Eye (tissue), 1 donor: Measurements from ENCODE around the gene MTHFSD.

Source experiments
- DNase-seq: peaks from one replicate; pipeline ENCODE4 v3.0.0-alpha.2; 2015

The MTHFSD gene

DNA sequence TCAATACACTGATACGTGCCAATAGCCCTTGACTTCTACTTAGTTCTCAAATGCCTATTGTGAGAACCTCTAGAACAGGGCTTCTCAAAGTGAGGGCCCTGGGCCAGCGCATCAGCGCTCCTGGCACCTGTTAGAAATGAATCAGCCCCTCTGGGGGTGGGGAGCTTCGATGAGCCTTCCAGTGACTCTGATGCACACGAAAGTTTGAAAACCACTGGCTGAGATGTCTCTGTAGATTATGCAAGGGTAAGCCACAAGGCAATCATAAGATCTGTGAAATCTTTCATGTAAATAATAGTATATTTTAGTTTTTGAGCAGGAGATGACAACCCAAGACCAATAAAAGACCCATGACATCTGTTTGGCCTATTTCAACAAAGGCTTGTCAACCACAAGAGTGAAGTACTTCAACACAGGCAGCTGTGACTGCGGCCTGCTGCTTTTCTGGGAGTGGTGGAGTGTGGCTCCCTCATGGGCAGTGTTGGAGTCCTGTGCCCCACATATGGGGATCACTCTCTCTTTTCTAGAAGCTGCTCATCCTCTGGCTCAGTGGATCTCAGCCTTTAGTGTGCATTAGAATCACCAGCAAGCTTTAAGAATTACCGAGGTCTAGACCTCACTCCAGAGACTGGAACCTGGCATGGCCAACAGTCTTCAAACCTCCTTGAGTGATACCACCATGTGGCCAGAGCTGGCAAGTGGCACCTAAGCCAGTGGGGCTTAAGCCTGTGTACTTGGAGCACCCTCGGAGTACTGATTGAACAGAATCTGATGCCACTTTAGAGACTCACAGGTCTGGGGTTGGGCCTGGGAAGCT is 5.8 kb downstream of the MTHFSD start:
- DNase-seq = no peak

DNA sequence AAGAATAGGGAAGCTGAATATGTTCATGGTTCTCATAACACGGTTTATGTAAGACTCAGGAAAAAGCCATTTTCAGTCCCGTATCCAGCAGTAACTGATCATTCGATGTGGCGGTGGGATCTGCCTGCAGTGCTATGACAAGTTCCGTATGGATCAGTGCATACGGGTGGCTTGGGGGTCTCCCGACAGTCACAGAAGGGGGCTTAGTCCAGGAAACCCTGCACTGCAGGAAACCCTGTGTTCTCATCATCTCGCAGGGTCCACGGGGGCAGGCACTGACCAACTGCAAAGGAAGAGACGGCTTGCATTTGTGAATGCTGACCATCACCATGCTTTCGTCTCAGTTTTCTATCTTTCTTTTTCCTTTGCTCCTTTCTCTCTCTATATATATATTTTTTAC is 7.7 kb downstream of the MTHFSD start:
- no peak for DNase-seq

DNA sequence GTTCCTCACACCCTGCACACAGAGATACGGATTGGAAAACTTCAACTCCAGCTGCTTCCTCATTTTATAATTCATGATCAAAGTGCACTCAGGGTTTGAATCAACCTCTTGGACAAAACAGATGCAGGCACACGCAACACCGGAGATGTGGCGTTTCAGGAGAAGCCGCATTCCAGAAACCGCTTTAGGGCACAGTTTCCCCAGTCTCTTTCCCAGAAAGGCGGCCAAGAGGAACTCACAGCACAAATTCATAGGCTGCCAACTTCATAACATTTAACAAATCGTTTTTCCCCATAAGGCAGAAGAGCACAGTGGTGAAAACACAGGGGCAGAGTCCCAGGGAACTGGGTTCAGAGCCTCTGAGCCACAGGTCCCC is 8.4 kb downstream of the MTHFSD start:
- no peak for DNase-seq

DNA sequence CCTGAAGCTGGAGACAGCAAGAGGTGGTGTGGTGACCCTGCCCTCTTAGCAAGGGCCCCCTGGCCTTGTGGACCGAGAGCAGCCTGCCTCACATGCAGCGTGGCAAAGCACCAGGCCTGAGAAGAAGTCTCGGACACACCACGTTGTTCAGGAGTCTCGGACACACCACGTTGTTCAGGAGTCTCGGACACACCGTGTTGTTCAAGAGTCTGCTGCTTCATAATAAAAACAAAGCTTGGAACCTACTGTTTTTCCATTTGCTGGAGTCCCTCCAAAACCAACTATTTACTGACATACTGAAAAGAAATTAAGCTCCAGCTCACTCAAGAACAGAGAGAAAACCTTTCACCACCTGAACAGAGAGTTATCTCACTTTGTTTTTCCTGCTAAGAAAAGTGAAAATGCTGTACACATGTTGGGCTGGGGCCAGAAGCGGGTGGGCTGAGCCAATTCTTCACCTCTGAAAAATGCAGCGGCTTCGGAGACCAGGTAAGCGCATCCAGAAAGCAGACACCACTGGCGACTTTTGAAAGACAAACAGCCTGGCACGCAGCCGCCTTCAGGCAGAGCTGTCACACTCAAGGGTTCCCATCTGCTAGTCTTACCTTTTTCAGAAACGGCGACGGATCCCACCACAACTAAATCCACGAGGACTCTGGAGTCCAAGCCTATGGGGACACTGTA is 8.9 kb downstream of the MTHFSD start:
- DNase-seq = no peak

DNA sequence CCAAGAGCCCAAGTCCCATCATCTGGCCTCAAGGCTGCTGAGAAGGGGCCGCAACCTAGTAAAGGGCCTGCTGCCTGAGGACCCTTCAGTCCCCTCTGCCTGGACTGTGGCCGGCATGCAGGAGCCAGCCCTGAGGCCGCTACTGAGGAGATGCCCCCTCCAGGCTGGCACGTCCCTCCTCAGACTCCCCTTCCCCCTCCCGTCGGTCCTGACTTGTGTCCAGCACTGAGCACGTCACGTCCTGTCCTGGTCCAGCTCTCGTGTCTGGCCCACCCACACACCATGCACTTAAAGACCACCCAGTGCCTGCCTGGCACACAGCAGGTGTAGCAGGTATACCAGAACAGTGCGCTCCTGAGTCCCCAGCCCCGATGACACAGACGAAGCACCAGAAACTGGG is 9.6 kb downstream of the MTHFSD start:
- no peak for DNase-seq

DNA sequence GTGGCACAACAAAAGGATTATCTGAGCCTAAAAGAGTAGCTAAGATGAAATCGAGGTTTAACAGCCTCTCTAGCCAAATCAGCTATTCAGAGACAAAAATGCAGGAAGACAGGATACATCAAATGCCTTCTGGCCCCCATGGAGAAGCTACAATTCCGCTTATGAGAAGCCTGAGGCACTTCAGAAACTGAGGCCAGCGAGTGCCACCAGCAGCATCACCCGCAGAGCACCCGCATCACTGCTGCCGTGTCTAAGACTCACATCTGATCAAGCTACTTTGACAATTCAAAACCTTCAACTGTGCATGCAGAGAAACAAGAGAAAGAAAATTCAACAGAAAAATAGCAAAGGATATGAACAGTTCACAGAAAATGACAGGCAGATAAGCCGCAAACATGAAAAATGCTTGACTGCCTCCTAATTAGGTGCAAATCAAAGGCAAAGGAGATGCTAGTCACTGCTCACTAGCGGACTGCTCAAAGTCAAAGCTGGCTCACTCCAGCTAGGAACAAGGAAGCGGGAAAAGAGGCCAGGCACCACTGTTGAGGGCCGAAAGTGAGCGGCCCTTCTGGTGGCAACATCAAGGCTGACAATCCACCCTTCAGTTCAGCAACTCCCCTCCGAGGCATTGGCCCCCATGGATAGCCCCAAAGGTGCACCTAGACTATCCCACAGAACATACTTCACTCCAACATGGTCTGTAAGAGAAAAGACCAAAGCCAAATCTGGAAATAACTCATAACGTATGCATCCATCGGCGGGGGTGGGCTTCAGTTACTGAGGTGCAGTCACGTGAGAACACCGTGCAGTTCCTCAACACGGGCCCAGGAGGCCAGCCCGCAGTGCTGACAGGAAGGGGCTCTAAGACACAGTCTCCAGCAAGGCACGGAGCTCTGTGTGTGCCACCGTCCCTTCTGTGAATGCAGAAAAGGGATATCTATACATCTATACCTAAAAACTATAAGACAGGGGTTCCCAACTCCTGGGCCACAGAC is 12.0 kb downstream of the MTHFSD start:
- peak; percentile 57 for DNase-seq

DNA sequence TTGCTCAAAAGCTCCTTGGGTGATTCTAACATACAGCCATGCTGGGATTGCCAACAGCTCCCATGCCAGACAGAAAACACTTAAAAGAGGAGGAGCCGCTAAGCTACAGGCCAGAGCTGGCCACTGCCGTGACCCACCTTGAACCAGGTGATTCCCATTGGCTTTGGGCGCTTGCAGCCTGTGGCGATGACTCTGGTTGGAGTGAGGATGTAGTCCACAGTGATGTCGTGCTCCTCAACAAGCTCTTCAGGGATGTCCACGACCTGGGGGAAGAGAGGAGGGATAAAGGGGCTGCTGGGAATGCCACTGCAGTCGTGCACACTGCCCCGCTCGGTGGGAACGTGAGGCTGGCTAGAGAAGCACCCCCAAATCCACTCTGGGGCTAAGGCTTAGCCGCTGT is 13.5 kb downstream of the MTHFSD start:
- no peak for DNase-seq

DNA sequence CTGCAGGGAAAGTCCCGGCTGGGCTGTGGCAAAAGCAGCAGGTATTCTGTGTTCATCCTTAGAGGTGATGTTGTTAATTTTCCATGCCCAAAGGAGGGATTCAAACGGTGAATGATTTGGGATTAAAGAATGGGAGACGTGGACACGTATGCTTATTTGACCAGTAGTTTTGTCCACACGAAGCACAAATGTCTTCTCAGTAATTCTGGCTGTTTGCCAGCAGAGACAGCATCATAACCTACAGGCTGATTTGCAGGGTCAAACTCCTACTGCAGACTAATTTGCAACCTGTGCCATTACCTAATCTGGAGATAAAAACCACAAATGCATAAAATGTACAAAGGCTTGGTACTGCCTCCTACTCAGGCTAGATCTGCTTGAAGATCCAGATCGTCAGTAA is 14.1 kb downstream of the MTHFSD start:
- DNase-seq = no peak

DNA sequence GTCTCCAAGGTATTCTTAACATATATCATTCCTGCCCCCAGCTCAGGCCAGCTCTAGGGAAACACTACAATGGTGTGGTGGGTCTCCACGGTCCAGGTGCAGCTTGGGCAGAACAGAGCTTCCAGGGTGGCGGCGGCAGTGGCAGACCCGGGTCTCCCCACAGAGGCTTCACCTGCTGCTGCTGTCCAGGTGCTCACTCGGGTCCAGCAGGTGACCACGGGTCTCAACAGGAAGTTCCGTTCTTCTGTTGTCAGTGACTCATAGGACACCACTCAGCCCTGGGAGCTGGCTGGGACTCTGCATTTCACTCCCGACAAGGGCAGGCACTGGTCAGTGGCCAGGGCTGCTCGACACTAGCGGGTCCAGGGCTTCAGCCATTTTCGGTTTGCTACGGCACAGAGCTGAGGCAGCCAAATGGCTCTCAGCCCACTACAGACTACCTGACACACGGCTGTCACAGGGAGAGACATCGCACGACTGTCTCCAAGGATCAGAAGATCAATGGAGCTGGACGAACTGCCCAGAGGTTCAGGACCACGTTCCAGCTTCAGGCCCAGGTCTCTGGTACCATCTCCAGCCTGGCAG is 16.7 kb downstream of the MTHFSD start:
- DNase-seq = no peak

DNA sequence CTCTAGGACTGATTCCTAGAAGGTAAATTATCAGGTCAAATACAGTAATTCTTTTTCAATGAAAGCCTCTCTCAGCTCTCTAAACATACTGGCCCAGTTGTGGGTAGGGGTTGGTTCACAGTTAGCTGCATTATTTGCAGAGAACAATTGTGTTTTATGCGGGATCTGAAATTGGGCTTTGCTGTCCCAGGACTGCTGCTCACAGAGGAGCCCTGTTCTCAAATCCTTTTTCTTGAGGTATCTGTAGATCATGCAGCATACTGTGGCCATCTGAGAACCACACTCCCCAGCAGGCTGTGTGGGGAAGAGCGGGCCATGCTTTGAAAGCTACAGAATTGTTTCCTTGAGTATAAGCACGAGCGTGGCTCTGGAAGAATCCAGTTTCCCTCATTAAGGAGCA is 17.5 kb downstream of the MTHFSD start:
- DNase-seq = no peak

DNA sequence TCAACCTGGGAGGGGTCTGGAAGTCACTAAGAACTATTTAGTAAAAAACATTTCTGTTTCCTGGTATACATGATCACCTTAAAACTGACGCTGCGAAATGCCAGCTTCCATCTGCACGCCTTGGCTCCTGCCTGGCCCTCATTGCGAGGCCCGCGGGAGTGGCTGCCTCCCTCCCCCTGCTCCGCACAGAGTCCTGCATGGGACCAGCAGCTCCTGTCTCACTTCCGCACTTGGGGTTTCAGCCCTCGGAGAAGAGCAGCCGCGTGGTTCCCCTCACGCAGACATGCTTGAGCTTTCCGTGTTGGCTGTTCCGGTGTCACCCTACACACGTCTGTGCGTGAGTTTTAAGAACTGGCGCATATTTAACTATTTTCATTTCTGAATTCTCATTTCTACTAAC is 18.4 kb downstream of the MTHFSD start:
- DNase-seq = no peak

DNA sequence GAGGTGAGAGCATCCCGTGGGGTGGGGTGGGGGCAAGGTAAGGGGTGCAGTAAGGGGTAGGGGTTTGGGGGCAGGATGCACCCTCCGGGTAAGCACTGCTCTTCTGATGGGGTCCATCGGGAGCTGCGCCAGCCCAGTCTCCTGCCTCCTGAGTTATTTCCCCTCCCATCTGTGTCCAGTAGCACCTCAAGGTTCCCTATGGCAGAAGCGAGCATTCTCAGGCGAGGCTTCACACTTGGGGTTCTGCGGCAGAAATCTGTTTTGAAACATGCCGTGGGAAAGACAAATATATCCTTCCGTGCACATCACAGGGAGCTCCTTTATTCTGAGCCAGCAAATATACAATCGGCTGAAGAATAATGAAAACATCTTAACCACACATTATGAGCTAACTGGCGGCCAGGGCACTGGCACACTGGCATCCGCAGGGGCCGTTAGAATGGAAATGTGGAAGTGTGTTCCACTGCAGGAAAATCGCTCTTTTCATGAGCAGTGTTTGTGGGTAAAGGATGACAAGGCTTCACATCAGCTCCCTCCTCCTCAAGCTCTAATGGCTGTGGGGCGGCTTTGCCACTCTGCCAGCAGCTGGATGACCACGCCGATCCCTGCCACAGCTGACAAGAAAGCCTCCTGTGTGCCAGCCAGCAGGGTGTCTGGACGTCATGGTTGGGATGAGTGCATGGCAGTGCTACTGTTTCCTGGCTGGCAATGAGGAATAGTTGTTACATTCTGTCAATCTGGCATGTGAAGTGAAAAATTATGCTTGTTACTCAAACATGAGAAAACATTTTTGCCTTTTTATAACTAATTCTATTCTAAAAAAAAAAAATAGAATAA is 20.0 kb downstream of the MTHFSD start:
- no peak for DNase-seq

DNA sequence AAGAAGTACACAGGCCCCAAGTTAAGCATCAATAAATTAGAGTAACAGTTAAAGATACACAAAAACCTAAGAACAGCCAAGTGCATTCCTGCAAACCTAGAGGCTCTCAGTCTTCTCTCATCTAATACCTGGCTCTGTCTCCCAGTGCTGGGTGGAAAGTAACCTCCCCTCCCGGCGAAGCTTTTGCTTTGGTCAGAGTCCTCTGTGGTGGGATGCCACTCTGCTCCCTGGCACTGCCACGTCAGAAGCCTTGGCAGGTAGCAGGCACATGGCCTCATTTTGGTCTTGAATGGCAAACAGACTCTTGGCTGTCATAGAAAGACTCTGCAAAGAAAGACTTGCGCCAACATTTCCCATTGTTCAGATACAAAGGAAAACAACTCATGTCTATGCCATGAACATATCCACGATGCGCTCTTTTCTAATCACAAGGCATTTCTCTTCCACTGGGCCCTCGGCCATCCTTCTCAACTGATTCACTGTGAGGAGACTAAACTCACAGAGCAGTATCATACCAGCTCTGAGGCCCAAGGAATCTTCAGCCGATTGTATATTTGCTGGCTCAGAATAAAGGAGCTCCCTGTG is 21.2 kb downstream of the MTHFSD start:
- DNase-seq = no peak

DNA sequence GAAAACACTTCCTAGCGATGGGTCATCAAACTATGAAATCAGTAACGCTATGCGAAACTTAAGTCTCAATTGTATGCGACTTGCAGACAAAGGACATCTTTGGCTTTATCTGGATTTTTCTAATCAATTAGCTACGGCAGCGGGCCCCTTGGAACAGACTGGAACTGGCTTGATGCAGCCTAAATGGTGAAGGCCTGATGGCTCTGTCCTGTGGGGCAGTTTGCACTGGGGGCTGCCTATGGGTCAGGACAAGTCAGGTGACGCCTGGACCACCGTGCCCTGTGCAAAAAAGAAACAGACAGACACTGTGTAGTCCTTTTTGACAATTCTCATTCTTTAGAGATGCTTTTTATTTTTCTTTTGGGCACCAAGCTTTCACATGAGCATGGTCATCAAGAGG is 22.0 kb downstream of the MTHFSD start:
- DNase-seq = no peak

DNA sequence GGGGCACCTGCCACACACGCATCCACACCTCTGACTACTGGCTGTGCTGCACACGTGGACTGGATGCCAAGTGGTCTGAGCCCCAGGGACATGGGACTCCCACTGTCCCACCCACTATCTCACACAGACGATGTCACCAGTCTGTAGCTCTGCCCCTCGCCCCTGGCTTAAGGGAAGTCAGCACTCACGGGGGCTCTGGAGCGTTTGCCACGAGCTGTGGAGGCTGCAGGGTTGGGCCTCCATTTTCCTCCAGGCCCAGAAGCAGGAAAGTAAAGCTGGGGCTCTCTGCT is 22.6 kb downstream of the MTHFSD start:
- DNase-seq = no peak

DNA sequence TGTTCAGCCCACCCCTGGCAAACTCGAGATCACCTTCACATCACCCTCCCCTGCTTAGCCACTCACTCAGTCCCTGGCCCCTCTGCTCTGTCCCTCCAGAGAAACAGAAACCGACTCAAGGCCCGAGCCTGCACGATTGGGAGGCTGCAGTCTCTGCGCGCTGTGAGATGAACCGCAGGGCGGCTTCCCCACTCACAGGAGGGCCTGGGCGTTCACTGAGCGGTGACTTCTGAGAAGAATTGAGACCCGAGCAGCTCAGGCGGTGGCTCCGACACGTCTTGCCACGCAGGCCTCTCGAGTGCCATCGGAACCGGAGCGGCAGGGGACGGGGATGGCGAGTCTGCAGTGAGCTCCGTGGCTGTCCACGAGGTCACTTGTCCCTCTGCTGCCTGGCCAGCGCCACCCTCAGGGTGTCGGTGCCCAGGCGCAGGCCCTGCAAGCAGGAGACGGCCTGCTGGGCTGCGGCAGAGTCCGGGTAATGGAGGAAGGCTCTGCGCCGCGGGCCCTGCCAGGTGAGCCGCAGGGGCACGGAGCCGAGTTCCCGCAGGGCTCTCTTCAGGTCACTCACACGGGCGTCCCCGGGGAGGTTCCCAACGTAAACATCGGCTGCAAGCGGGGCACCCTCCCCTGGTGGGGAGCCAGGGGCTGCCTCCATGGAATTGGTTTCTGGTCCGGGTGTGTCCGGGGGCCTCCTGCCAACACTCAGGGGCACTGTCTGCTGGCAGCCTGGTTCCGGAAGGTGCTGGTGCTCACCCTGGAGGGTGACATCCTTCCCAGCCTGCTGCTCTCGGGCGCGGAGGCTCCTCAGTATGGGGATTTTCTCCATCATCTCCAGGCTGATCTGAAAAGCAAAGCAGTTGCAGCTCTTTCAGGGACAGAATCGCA is 23.2 kb downstream of the MTHFSD start:
- no peak for DNase-seq

DNA sequence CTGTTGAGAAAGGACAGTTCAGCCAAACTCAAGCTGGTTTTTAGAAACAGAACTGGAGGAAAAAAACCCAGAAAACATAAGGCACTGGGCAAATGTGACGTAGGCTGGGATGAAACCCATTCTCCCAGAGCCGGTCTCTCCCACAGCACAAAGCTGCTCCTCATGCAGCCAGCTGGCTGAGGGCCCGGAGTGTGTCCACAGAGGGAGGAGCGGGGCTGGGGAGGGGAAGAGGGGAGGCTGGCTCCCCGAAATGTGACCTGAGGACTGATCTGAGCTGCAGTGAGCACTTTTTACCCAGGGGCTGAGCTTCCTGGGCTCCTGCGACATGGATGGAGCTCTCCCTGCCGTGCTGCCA is 23.9 kb downstream of the MTHFSD start:
- peak; percentile 30 for DNase-seq

DNA sequence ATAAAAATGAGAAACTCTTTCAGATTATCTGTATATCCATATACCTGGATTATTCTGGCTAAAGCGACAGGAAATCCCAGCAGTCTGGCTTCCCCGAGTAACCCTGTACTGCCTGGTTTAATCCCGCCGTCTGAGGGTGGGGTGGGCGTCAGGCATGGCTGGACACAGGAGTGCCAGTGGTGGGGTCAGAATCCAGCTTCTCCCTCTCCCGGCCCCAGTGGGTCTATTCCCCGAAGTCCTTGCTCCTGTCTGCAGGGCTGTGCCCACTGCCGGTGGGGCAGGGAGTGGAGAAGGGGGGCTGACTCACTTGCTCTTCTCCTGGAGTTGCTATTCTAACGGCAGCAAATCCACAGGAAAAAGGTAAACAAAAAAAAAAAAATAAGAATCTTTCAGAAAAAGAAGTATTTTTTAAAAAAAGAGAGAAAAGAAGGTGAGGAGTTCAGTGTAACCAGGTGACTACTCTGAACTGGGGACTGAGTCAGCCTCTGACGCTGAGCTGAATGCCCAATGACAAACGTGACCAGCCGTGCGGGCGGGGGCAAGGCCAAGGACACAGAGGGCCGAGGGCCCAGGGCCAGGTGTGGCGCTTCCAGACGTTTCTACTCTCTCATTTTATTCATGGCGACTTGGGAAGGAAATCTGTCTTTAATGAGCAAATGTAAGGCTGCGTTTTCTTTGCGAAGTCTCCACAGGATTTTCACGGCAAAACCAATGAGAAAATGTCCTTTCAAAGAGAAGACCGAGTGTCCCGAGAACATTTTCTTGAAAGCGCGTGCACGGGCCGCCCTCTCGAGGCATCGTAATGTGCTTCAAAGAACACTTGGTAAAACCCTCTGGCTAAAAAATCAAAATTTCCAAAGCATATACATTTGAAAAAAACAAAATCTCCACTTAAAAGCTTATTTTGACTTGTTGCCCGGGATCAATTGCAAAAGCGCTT is 24.5 kb downstream of the MTHFSD start:
- no peak for DNase-seq

DNA sequence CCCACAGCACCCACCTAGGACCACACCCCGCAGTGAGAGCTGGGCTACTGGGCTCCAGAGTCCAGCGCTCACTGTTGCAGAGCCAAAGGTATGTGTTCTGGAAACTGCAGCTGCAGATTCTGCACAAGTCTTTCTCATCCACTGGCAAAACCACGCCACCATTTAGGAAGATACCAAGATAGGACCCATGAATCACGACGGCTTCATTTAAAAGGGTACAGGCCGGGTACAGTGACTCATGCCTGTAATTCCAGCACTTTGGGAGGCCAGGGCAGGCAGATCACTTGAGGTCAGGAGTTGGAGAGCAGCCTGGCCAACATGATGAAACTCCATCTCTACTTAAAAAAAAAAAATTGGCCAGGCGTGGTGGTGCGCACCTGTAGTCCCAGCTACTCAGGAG is 25.9 kb downstream of the MTHFSD start:
- no peak for DNase-seq
